ENCODE data around the gene SH2B3.

DNA sequence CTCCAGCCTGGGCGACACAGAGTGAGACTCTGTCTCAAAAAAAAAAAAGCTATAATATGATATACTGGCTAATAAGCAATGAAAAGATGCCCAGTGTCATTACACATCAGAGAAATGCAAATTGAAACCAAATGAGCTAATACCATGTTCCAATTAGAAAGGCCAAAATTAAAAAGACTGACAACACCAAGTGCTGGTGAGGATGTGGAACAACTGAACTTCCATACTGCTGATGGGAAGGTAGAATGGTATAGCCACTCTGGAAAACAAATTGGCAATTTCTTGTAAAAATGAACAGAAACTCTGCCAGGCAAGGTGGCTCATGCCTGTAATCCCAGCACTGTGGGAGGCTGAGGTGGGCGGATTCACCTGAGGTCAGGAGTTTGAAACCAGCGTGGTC lies 28.3 kb upstream of the SH2B3 start:
- TF ChIP-seq POLR2AphosphoS5 (IDR thresholded peaks at IDR 0.05; ENCODE audit: low read depth, low read length) = no peak
- TF ChIP-seq, protein P1, sequence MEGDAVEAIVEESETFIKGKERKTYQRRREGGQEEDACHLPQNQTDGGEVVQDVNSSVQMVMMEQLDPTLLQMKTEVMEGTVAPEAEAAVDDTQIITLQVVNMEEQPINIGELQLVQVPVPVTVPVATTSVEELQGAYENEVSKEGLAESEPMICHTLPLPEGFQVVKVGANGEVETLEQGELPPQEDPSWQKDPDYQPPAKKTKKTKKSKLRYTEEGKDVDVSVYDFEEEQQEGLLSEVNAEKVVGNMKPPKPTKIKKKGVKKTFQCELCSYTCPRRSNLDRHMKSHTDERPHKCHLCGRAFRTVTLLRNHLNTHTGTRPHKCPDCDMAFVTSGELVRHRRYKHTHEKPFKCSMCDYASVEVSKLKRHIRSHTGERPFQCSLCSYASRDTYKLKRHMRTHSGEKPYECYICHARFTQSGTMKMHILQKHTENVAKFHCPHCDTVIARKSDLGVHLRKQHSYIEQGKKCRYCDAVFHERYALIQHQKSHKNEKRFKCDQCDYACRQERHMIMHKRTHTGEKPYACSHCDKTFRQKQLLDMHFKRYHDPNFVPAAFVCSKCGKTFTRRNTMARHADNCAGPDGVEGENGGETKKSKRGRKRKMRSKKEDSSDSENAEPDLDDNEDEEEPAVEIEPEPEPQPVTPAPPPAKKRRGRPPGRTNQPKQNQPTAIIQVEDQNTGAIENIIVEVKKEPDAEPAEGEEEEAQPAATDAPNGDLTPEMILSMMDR (IDR thresholded peaks at IDR 0.05) = no peak
- no peak for TF ChIP-seq SIN3A (IDR thresholded peaks at IDR 0.05; ENCODE audit: borderline replicate concordance, insufficient read depth, low read depth, low read length)
- no peak for TF ChIP-seq TCF7L2 (IDR thresholded peaks at IDR 0.05; ENCODE audit: low read depth, low read length)
- TF ChIP-seq, protein P2, sequence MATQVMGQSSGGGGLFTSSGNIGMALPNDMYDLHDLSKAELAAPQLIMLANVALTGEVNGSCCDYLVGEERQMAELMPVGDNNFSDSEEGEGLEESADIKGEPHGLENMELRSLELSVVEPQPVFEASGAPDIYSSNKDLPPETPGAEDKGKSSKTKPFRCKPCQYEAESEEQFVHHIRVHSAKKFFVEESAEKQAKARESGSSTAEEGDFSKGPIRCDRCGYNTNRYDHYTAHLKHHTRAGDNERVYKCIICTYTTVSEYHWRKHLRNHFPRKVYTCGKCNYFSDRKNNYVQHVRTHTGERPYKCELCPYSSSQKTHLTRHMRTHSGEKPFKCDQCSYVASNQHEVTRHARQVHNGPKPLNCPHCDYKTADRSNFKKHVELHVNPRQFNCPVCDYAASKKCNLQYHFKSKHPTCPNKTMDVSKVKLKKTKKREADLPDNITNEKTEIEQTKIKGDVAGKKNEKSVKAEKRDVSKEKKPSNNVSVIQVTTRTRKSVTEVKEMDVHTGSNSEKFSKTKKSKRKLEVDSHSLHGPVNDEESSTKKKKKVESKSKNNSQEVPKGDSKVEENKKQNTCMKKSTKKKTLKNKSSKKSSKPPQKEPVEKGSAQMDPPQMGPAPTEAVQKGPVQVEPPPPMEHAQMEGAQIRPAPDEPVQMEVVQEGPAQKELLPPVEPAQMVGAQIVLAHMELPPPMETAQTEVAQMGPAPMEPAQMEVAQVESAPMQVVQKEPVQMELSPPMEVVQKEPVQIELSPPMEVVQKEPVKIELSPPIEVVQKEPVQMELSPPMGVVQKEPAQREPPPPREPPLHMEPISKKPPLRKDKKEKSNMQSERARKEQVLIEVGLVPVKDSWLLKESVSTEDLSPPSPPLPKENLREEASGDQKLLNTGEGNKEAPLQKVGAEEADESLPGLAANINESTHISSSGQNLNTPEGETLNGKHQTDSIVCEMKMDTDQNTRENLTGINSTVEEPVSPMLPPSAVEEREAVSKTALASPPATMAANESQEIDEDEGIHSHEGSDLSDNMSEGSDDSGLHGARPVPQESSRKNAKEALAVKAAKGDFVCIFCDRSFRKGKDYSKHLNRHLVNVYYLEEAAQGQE (IDR thresholded peaks at IDR 0.05; ENCODE audit: insufficient read depth in 1 of 2, low read depth in 2 of 2, low read length in 1 of 2) = no peak

All from Panc1 (cell line).